ENCODE data around the gene OBI1.

Gene OBI1

GRCh38 chr13:78658630-78659449 is at the start of gene OBI1:
Gene OBI1 (minus strand): TSS chr13:78659155. CDS start chr13:78659120, 35 bp downstream.
- DNase-seq (ENCODE audit: low spot score) = peak; percentile 86

DNA sequence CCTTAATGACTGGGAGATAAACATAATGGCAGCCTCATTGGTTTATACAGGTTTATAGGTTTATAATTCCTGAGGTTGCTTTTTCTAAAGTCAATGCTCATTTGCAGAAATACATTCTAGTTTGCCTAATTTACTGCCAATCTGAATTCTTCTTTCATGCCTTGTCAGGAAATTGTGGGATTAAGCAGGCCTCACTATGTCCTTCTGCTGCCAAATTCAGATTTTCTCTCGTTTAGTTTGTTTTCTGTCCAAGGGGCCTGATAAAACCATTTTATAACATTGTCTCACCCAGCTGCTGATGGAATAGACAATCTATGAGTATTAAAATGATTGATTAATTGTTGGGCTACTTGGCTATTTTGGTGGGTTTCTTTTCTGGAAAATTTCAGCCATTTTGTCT is 42.4 kb upstream of the OBI1 start:
- no peak for DNase-seq (ENCODE audit: low spot score)

DNA sequence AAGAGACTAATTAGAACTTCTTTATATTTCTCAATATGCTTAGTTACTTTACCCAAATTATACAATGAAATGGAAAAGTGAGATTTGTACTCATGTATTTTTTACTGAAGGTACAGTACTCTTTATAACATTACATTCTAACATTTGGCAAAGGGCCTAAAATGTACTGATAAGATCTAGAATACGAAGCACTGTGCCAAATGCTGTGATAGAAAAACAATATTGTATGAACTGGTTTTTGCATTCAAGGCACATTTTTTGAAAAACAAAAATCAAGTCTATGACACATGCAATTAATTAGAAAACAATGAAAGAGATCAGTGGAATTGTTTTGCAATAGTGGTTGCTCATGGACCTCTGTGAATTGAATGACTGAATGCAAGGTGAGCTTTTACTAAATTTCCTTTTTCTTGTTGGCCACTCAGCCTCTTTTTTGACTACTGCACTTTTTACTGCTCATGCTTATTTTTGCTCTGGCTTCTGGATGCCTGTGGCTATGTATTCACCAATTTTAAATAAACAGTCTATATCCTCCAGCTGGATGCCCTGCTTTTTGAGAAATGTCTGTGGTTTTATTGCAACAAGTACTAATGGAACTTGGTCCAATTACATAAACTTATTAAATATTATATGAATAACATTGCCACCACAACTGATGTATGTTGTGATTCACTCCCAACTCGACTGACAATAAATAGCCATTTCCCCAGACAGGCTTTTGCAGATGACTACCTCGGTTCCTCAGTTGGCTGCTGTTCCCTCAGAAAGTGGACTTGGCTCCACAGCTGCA is 41.4 kb upstream of the OBI1 start:
- no peak for DNase-seq (ENCODE audit: low spot score)

GRCh38 chr13:78689011-78689410 is 30.1 kb upstream of the OBI1 start:
- no peak for DNase-seq (ENCODE audit: low spot score)

DNA sequence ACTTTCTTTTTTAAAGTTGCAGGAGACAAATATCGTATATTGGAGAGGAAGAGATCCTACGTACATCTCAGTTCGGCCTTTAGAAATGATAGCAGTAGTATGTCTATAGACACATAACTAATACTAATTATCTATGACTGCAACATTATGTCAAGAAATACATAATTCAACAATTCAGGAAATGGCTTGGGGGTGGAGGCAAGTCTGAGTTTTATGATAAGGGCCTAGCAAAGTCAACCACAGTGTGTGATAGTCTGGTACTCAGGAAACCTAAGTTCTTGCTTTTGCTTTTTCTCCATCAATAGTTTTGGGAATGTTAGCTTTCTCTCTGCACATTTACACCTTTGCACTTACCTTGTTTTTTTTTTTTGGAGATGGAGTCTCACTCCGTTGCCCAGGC is 27.5 kb upstream of the OBI1 start:
- DNase-seq (ENCODE audit: low spot score) = no peak

GRCh38 chr13:78680576-78681350 is 21.8 kb upstream of the OBI1 start:
- DNase-seq (ENCODE audit: low spot score) = no peak

DNA sequence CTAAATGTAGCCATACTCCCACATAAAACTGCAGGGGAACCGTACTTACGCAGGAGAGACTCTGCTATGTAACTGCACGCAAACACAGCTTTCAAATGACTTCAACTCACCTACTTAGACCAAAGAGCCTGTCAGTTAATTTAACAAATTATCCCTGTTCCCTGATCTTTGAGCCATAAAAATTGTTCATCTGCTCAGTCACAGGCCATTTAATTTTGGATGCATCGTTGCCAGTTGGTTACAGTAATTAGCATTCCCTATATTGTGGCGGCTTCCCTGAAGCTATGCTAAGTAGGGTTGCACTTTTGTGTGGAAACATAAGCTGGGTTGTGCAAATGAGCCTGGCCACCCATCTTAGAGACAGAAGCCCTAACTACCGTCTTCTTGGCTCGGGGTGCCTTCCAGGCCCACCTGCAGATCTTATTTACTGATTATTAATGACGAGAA is 21.2 kb upstream of the OBI1 start:
- no peak for DNase-seq (ENCODE audit: low spot score)

- no peak for DNase-seq (ENCODE audit: low spot score)
Measured at GRCh38 chr13:78679329-78679728, 20.4 kb upstream of the OBI1 start.

DNA sequence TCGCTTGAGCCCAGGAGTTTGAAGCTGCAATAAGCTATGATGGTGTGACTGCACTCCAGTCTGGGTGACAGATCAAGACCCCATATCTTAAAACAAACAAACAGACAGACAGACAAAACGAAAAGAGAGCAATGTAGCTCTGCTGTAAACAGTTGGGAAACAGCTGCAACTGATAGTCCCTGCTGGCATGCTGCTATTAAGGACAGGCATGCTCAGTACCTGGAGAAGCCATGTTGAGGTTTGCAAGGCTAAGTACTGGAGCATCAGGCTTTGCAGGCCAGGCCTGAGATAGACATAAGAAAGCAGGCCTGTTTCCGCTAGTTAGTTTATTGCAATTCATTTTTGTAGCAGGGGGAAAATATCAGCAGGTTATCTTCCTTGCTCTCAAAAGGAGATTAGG is 16.2 kb upstream of the OBI1 start:
- DNase-seq (ENCODE audit: low spot score) = no peak

GRCh38 chr13:78674638-78675037 is 15.7 kb upstream of the OBI1 start:
- DNase-seq (ENCODE audit: low spot score) = no peak

DNA sequence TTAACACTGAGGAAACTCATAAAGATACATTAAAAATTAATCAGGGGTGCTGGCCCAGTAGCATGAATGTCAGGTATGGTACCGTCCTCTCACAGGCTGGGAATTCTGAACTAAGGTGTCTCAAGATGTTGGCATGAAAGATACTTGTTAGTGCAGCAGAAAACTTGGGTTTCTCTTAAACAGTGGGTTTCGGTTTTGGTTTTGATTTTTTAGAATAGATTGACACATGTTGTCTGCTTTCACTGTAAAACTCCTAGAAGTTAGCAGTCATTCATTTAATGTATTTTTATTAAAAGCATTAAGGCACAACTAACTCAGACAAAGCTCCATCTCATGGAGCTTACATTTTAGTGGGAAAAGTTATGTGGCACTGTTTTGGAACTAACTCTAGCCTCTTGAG is 3.5 kb upstream of the OBI1 start:
- no peak for DNase-seq (ENCODE audit: low spot score)

GRCh38 chr13:78660495-78660857 is 1.5 kb upstream of the OBI1 start:
- no peak for DNase-seq (ENCODE audit: low spot score)

DNA sequence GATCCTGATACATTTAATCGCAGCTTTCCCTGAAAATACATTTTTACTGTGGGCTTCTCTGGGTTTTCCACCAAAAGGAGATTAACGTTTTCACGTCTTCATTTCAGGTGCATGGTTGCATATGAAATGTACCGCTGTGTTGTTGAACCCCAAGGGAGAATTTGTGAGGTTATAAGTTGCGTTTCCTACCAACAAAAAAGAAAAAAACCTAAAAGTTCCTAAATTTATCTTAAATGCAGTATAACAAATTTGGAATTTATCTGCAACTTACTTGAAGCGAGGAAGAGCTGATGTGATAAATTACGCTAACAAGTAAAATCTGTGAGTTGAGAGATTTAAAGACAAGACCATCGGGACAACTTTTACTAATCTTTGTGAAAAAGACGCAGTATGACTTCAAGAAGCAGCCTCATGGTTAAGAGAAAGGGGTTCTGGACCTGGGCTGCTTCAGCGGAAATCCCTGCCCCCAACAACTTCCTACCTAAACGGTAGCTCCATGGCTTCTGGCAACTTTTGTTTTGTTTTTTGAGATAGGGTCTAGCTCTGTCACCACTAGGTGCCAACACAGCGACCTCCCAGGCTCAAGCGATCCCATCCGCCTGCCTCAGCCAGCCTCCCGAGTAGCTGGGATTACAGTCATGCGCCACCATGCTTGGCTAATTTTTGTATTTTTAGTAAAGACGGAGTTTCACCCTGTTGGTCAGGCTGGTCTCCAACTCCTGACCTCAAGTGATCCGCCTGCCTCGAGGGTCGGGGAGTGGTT is 958 bp upstream of the OBI1 start:
- DNase-seq (ENCODE audit: low spot score) = no peak

DNA sequence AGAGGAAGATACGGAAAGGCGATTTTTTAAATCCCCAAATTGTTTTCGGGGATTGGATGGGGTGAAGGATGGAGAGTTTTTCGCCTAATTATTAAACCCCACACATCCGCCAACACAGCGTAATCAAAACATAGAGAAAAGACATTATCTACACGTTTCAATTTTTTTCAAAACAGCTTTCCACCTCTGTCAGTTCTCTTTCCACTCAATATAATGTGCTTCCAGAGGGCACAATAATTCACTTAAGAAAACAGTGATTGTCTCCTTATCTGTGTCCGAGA is 435 bp upstream of the OBI1 start:
- no peak for DNase-seq (ENCODE audit: low spot score)

GRCh38 chr13:78657699-78658629 is 991 bp downstream of the OBI1 start:
- peak; percentile 16 for DNase-seq (ENCODE audit: low spot score)

DNA sequence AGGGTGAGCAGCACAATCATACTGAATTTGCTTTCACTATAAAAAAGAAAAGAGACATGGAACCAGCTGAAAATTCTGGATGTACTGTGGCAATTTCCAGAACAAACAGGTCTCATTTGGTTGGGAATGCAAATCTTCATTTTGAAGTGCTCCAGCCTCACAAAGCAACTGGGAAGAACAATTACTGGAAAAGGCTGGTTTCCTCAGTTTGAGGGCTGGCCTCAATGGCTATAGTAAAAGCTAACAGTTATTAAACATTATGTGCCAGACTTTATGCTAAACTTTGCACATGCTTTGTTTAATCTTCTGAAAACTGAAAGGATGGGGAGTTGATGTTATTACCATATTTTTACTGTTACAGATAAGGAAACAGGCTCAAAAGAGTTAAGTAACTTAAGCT is 3.0 kb downstream of the OBI1 start:
- no peak for DNase-seq (ENCODE audit: low spot score)

- DNase-seq (ENCODE audit: low spot score) = no peak
Measured at GRCh38 chr13:78655007-78655406, 3.9 kb downstream of the OBI1 start.

GRCh38 chr13:78652651-78653050 is 6.3 kb downstream of the OBI1 start:
- no peak for DNase-seq (ENCODE audit: low spot score)

DNA sequence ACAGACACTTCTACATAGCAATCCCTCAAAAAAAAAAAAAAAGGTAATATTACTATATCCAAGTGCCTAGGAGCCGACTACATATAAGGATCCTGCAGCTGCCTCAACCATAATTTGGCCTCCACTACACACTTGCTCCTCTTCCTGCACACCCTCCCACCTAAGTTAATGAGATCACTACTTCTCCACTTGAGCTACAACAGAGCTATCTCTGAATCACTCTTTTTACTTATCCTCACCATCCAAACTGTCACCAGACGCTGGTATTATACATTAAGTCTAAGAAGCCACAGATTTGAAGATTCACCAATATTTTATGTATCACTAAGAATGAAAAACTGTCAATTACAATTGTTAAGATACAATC is 8.3 kb downstream of the OBI1 start:
- no peak for DNase-seq (ENCODE audit: low spot score)

DNA sequence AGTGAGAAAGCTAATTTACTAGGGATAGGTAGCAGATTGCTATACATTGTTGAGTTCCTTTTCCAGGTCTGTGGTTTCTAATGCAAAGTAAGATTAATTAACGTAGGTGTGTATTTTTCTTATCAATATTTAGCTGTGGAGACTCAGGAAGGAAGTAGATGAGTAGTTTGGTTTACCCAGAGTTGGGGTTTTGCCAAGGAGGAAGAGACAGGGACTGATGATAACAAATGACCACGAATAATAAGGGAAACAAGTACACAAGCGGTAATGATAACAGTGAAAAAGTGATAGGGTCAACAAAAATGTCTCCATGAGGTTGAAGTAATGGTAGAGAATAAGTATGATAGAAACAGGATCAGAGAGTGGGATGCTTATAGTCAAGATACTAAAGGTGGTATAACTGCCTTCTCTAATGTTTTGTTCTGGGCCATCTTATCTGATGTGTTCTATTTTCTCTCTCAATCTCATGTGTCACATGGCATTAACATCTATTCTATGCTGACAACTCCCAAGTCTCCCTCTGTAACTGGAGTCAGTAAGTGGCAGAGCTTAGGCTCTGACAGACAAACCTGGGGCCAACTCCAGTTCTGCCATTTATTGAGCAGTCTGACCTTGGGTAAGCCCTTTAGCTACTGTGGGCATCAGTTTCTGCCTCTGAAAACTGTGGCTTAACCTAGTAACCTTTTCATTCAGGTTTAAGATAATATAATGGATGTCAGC is 8.8 kb downstream of the OBI1 start:
- no peak for DNase-seq (ENCODE audit: low spot score)
